Cardiac fibroblast (primary cell): ENCODE data around the gene BMPR2.

Source experiments
- DNase-seq, 2 donors: peaks; one replicate each; pipeline versions ENCODE4 v3.0.0 to v3.0.0-alpha.2; 2010; ENCODE audit warnings: low read depth in 2 of 2
- H3K4me3 ChIP-seq, 2 donors: replicated peaks in 1 of 2; 1 replicate in 1 of 2; 2 replicates in 1 of 2; pipeline ENCODE4 v1.5.1; 2011; ENCODE audit warnings: low read depth in 2 of 2, low read length in 2 of 2, mild to moderate bottlenecking in 2 of 2, moderate library complexity in 1 of 2
- CTCF ChIP-seq: IDR thresholded peaks from one replicate; pipeline ENCODE4 v1.5.1; 2011; ENCODE audit warnings: low read depth, mild to moderate bottlenecking, low read length, inconsistent platforms

The BMPR2 gene

GRCh38 chr2:202410092-202410491, 34.0 kb downstream of the BMPR2 start:
- TF ChIP-seq CTCF = no peak
- no peak for DNase-seq
- no peak overlapping the region for H3K4me3 ChIP-seq

GRCh38 chr2:202411097-202411496, 35.0 kb downstream of the BMPR2 start:
- H3K4me3 ChIP-seq = no peak overlapping the region
- TF ChIP-seq CTCF = no peak
- no peak for DNase-seq

- no peak for TF ChIP-seq CTCF
- no peak overlapping the region for H3K4me3 ChIP-seq
- no peak for DNase-seq
These were observed 41.9 kb downstream of the BMPR2 start for GRCh38 chr2:202418027-202418426.

GRCh38 chr2:202418511-202418910, 42.4 kb downstream of the BMPR2 start:
- H3K4me3 ChIP-seq = no peak overlapping the region
- DNase-seq = no peak
- TF ChIP-seq CTCF = no peak

GRCh38 chr2:202423139-202423538, 47.0 kb downstream of the BMPR2 start:
- DNase-seq = peak in 1 of 2 donors; percentile 57
- TF ChIP-seq CTCF = no peak
- no peak overlapping the region for H3K4me3 ChIP-seq

GRCh38 chr2:202425036-202425435, 48.9 kb downstream of the BMPR2 start:
- no peak for DNase-seq
- TF ChIP-seq CTCF = no peak
- H3K4me3 ChIP-seq = no peak overlapping the region

GRCh38 chr2:202426751-202427150, 50.6 kb downstream of the BMPR2 start:
- no peak for DNase-seq
- H3K4me3 ChIP-seq = no peak overlapping the region
- no peak for TF ChIP-seq CTCF
